Psoas muscle (tissue), 8 donors: ENCODE data around the gene RHAG. TPM values are rescaled to one million over a fixed set of nuclear protein-coding genes. Genes with fewer than 3 reads are reported as not detected.

Experiments used
- ATAC-seq, 4 donors: fragments of 200-7000 bp; cut with Tn5 transposase; one replicate each; pipeline ENCODE4 v1.9.1; 2020; ENCODE audit warnings: moderate library complexity in 3 of 4, mild to moderate bottlenecking in 2 of 4
- DNase-seq, 2 donors: peaks; one replicate each; pipeline ENCODE4 v3.0.0-alpha.2; 2020
- H3K27ac ChIP-seq: fragments of 200-600 bp; one replicate; pipeline ENCODE4 v1.8.0; 2022
- H3K27me3 ChIP-seq, 3 donors: fragments of 200-600 bp in 1 of 3; one replicate each; pipeline versions ENCODE4 v1.6.1 to v1.8.0; 2013 to 2022; ENCODE audit warnings: low read length in 2 of 3, mild to moderate bottlenecking in 2 of 3, moderate library complexity in 1 of 3; ENCODE audit not compliant: insufficient read depth in 3 of 3
- H3K36me3 ChIP-seq, 2 donors: fragments of 200-600 bp in 1 of 2; one replicate each; pipeline versions ENCODE4 v1.6.1 to v1.8.0; 2013 to 2022; ENCODE audit warnings: low read depth in 1 of 2, mild to moderate bottlenecking in 1 of 2, moderate library complexity in 1 of 2; ENCODE audit not compliant: insufficient read depth in 1 of 2
- H3K4me1 ChIP-seq: fragments of 200-600 bp; one replicate; pipeline ENCODE4 v1.8.0; 2022
- H3K4me3 ChIP-seq: fragments of 200-600 bp; one replicate; pipeline ENCODE4 v1.8.0; 2022; ENCODE audit warnings: mild to moderate bottlenecking
- H3K9me3 ChIP-seq: fragments of 200-600 bp; one replicate; pipeline ENCODE4 v1.8.0; 2022
- WGBS, 3 donors: extraction: QIAGEN DNeasy Blood & Tissue Kit; methylation state at CpG; one replicate each; pipeline versions ENCODE4 v1.1.6 to v1.1.7; 2013; 5-methylcytosine and 5-hydroxymethylcytosine counted together
- intact Hi-C, 2 donors: fragments of 100-400 bp; cut with DNase I; formaldehyde crosslinking; loops; one replicate each; pipeline versions ENCODE4 v1.11.0 to v1.14.2; 2022
- polyA plus RNA-seq, 3 donors: library from polyadenylated mRNA; stranded (reverse); fragments of 200-250 nt; gene quantifications; one replicate each; pipeline ENCODE4 v1.2.3, GENCODE V29; 2013
- total RNA-seq, 4 donors: library from RNA; stranded (reverse); fragmentation: NEBNext Ultra II Directional in 2 of 4; extraction: Animal tissue kit (Norgen Biotek cat#: 25700) in 2 of 4; gene quantifications; one replicate each; pipeline versions ENCODE4 v1.2.1 to v1.2.4, GENCODE V29; 2021 to 2023
- TF ChIP-seq, protein P1 (sequence below): fragments of 200-600 bp; IDR thresholded peaks from one replicate; pipeline ENCODE4 v1.8.0; 2022; ENCODE audit warnings: antibody characterized with exemption
- donor health status: healthy with polysubstance abuse.
- donor health status: DM: no; HTN: no; CAD: no; lungs with moderate emphysema.
- donor health status: Bipolar disorder and iron deficiency.
- donor health status: healthy.
- donor health status: DM: yes; HTN: yes; CAD: no.
- donor health status: DM: no; HTN: no; CAD: no.
- donor health status: DM: no; HTN: no; CAD: no.
- donor health status: DM: yes; HTN: yes; CAD: no.

Gene RHAG
- total and polyA plus RNA-seq, 7 donors, result 0.04 TPM; not detected in 6

DNA sequence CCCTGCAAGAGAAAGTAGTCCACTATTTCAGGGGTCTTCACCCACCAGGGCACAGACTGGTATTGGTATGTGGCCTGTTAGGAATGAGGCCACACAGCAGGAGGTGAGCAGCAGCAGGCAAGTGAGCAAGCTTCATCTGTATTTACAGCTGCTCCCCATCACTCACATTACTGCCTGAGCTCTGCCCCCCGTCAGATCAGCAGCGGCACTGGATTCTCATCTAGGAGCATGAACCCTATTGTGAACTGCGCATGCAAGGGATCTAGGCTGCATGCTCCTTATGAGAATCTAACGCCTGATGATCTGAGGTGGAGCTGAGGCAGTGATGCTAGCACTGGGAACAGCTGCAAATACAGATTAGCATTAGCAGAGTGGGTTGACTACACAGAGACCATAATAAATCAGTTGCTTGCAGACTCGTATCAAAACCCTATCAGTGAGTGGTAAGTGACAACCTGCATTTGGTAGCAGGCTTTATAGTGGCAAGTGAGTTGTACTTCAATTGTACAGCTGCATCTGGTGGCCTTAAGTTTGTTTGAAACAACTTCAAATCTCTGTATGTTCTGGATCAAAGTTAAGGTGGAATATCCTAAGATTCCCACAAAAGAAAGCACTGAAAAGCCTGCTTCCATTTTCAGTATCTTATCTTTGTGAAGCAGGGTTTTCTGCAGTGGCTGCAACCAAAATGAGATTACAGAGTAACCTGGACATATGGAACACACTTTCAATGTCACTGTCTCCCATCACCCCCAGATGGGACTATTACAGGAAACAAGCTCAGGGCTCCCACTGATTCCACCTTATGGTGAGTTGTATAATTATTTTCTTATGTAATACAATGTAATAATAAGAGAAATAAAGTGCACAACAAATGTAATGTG, 73.4 kb downstream of the RHAG start:
- Histone ChIP-seq H3K4me3 (no peak overlapping the region), H3K9me3 (no peaks in the 10 kb centered on the region), H3K27me3 (no peaks in the 10 kb centered on the region), H3K4me1 (no peaks in the 10 kb centered on the region), H3K36me3 (no peaks in the 10 kb centered on the region), H3K27ac (no peak overlapping the region)
- TF ChIP-seq, protein P1, sequence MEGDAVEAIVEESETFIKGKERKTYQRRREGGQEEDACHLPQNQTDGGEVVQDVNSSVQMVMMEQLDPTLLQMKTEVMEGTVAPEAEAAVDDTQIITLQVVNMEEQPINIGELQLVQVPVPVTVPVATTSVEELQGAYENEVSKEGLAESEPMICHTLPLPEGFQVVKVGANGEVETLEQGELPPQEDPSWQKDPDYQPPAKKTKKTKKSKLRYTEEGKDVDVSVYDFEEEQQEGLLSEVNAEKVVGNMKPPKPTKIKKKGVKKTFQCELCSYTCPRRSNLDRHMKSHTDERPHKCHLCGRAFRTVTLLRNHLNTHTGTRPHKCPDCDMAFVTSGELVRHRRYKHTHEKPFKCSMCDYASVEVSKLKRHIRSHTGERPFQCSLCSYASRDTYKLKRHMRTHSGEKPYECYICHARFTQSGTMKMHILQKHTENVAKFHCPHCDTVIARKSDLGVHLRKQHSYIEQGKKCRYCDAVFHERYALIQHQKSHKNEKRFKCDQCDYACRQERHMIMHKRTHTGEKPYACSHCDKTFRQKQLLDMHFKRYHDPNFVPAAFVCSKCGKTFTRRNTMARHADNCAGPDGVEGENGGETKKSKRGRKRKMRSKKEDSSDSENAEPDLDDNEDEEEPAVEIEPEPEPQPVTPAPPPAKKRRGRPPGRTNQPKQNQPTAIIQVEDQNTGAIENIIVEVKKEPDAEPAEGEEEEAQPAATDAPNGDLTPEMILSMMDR, result no peak
- no peak for DNase-seq
- intact Hi-C loops, result no loop called here
- WGBS, 3 donors, result 39 to 46% (median 42%) methylated on average over 5 of the region's 5 CpGs
- no peak for ATAC-seq

DNA sequence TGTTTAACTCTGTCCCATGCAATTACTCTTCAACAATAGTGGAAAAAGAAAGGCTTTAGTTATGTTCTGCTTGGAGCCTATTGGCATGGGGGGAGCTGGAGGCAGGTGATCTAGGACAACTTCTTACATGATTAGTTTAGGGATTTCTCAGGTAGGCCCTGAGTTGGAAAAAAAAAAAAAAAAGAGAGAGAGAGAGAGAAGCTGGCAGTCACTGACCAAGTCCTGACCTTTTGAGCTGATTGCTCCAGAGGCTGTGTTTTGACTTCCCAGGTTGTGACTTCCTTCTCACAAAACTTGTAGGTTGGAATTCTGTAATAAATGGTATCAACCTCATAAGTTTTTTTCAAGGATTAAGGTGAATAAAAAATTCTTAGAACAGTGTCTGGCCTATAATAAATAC, 78.4 kb downstream of the RHAG start:
- intact Hi-C loops, result no loop called here
- Histone ChIP-seq H3K36me3 (no peaks in the 10 kb centered on the region), H3K9me3 (no peaks in the 10 kb centered on the region), H3K4me3 (no peak overlapping the region), H3K27ac (no peak overlapping the region), H3K4me1 (no peaks in the 10 kb centered on the region), H3K27me3 (no peaks in the 10 kb centered on the region)
- TF ChIP-seq, protein P1, result no peak
- ATAC-seq (no peak), DNase-seq (no peak)

DNA sequence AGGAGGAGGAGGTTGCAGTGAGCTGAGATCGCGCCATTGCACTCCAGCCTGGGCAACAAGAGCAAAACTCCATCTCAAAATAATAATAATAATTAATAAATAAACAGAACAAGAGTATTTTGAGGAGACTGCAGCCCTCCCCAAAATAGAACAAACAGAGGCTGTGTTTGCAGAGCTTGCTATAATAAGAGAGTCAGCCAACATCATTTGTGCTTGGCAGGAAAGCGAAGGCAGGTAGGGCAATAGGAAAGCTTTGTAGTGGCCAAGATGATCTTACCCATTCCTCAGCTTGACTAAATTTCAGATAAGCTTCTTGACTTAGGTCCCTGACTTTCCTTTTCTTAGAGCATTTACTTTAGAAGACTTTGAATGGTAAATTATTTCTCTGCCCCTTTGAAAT, 79.5 kb downstream of the RHAG start:
- intact Hi-C loops, result no loop called here
- no peaks in the 10 kb centered on the region for H3K9me3 ChIP-seq
- DNase-seq, result no peak
- H3K27ac ChIP-seq, result no peak overlapping the region
- TF ChIP-seq, protein P1, result no peak
- no peak overlapping the region for H3K4me3 ChIP-seq
- H3K36me3 ChIP-seq, result no peaks in the 10 kb centered on the region
- H3K27me3 ChIP-seq, result peaks cover 0 to 7% (median 3%) of the 10 kb centered on the region in 3 donors
- no peak for ATAC-seq
- no peaks in the 10 kb centered on the region for H3K4me1 ChIP-seq
- 84 to 99% (median 93%) methylated on average over 3 of the region's 3 CpGs for WGBS, 3 donors

DNA sequence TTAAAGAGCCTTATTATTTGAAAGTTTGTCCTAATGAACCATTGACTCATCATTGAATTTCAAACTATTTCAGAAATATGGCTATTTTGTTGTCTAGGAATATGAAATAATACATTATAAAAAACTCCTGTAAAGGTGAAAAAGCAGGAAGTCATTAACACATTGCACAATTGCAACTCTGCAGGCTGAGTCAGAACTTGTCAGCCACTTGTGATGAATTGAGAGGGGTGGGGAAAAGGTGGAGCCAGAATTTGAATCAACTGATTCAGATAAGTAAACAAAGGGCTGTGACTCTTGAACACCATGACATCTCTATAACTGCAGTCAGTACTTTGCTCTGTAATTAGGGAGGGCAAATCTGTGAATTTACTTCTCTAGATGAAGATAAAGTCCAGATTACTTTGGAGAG, 80.2 kb downstream of the RHAG start:
- Histone ChIP-seq H3K27ac (no peak overlapping the region), H3K4me1 (no peaks in the 10 kb centered on the region), H3K9me3 (no peaks in the 10 kb centered on the region), H3K36me3 (no peaks in the 10 kb centered on the region), H3K27me3 (peaks cover 0 to 14% (median 3%) of the 10 kb centered on the region in 3 donors), H3K4me3 (no peak overlapping the region)
- ATAC-seq (no peak), DNase-seq (no peak)
- TF ChIP-seq, protein P1, result no peak
- intact Hi-C loops, result no loop called here

DNA sequence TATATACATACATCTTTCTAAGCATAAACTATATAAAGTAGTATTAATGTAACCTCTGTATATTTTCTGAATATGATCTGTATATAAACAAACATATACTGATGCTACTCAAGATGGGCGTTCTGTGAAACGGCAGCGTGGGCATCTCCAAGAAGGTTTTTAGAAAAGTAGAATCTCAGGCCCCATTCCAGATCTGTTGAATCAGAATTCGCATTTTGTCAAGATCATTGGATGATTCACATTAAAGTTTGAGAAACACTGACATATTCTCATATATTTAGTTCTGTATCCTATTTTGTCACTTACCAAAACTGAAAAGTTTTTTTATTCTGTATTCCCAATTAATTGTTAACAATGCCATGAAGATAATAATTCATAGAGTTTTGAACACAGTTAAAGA, 80.7 kb downstream of the RHAG start:
- TF ChIP-seq, protein P1, result no peak
- Histone ChIP-seq H3K27me3 (peaks cover 0 to 18% (median 3%) of the 10 kb centered on the region in 3 donors), H3K4me1 (no peaks in the 10 kb centered on the region), H3K36me3 (no peaks in the 10 kb centered on the region), H3K4me3 (no peak overlapping the region), H3K9me3 (no peaks in the 10 kb centered on the region), H3K27ac (no peak overlapping the region)
- intact Hi-C loops, result no loop called here
- WGBS, 3 donors, result 70 to 73% (median 71%) methylated on average over 4 of the region's 4 CpGs
- ATAC-seq (no peak), DNase-seq (no peak)
